ENCODE results near the gene SKOR2. TPM values are rescaled to one million over a fixed set of nuclear protein-coding genes. Genes with fewer than 3 reads are reported as not detected.

The SKOR2 gene
- total RNA-seq, 2 donors from 2014 or later: 1.1 TPM; not detected in 1

DNA sequence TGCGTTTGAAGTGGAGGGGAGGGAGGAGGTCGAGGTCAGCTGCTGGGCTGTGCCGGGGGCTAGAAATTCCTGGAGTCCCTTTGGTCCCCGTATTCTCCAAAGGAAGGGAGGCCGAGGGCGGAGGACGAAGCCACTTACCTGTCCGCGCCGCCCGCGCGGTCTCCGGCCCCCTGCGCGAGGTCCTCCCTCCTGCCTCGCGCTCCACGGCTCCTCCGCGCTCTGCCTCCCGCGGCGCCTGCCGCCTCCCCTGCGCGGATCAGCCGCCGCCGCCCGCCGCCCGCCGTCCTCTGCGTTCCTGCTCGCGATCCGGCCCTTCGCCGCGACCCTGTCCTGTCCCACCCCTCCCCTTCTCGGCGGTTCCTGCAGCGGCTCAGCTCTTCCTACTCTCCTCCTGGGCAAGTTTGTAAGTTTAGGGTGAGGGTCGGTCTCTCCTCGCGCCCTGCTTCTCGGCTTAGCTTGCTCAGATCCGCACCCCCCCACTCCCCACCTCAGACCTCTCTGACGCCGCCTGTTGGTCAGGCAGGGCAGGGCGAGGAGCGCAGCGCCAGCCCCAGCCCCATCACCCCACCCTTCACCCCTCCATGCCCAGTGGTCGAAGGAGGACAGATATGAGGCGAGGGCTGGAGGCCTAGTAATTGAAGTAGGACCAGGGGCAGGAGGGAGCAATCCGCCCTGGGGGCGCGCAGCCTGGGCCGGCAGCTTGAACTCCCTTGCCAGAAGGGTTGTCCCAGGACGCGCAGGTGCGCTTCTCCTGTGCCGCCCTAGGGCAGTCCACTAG, 9.7 kb upstream of the SKOR2 start:
- TF ChIP-seq POLR2A (IDR thresholded peaks at IDR 0.05): no peak
- TF ChIP-seq, protein P1, sequence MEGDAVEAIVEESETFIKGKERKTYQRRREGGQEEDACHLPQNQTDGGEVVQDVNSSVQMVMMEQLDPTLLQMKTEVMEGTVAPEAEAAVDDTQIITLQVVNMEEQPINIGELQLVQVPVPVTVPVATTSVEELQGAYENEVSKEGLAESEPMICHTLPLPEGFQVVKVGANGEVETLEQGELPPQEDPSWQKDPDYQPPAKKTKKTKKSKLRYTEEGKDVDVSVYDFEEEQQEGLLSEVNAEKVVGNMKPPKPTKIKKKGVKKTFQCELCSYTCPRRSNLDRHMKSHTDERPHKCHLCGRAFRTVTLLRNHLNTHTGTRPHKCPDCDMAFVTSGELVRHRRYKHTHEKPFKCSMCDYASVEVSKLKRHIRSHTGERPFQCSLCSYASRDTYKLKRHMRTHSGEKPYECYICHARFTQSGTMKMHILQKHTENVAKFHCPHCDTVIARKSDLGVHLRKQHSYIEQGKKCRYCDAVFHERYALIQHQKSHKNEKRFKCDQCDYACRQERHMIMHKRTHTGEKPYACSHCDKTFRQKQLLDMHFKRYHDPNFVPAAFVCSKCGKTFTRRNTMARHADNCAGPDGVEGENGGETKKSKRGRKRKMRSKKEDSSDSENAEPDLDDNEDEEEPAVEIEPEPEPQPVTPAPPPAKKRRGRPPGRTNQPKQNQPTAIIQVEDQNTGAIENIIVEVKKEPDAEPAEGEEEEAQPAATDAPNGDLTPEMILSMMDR (IDR thresholded peaks at IDR 0.05): no peak
- no peak for TF ChIP-seq POLR2AphosphoS5 (IDR thresholded peaks at IDR 0.05)
- peaks cover 33% of the 10 kb centered on the region for H3K27me3 ChIP-seq (replicated peaks; ENCODE audit: insufficient read depth)

DNA sequence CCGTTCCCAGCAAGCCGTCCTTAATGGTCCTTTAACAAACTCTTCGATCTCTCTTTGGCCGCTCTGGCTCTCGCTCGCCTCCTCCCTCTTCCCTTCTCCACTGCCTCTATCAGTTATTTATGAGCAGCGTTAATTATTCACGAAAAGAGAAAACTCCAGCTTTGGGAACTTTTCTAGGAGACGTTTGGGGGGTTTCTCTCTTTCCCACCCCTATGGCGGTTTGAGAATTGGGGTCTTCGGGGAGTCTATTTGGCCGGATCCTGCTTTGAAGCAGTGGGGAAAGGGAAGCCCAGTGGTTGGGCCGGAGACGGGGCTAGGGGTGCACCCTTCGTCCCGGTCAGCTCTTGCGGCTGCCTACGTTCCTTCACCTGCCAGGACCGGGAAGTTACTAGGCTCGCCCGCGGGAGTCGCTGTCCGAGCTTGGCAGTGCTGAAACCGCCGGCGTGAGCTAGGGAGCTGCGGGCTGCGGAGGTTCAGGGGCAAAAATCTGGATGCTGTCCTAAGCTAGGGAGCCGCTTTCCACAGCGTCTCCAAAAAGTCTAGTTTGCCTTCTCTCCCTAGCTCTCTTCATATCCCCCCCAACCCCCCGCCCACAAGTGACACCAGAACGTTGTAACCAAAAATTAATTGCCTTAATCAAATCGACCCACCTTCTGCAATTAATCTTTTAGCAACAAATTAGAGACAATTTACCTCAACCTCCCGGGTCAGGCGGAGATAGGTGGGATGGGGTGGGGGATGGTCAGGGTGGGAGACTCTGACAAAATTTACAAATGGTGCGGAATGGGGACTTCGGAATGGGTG, 8.9 kb upstream of the SKOR2 start:
- intact Hi-C loops (cut with DNase I): no loop called here
- TF ChIP-seq POLR2A (IDR thresholded peaks at IDR 0.05): no peak
- H3K4me3 ChIP-seq: no peak overlapping the region
- 7% methylated on average over 37 of the region's 38 CpGs for WGBS
- no peaks in the 10 kb centered on the region for H3K36me3 ChIP-seq
- H3K9me3 ChIP-seq: no peaks in the 10 kb centered on the region
- peak; percentile 16 for DNase-seq (ENCODE audit: low spot score)
- H3K27ac ChIP-seq: no peak overlapping the region
- peaks cover 33% of the 10 kb centered on the region for H3K27me3 ChIP-seq (replicated peaks; ENCODE audit: insufficient read depth)
- H3K4me1 ChIP-seq (replicated peaks): no peaks in the 10 kb centered on the region

More for the DNA sequence above, 9.7 kb upstream of the SKOR2 start:
- Histone ChIP-seq H3K27ac (no peak overlapping the region), H3K36me3 (no peaks in the 10 kb centered on the region), H3K4me3 (no peak overlapping the region), H3K4me1 (replicated peaks) (no peaks in the 10 kb centered on the region), H3K9me3 (no peaks in the 10 kb centered on the region)
- no peak for DNase-seq (ENCODE audit: low spot score)
- WGBS: 4% methylated on average over 58 of the region's 64 CpGs
- intact Hi-C loops (cut with DNase I): no loop called here

DNA sequence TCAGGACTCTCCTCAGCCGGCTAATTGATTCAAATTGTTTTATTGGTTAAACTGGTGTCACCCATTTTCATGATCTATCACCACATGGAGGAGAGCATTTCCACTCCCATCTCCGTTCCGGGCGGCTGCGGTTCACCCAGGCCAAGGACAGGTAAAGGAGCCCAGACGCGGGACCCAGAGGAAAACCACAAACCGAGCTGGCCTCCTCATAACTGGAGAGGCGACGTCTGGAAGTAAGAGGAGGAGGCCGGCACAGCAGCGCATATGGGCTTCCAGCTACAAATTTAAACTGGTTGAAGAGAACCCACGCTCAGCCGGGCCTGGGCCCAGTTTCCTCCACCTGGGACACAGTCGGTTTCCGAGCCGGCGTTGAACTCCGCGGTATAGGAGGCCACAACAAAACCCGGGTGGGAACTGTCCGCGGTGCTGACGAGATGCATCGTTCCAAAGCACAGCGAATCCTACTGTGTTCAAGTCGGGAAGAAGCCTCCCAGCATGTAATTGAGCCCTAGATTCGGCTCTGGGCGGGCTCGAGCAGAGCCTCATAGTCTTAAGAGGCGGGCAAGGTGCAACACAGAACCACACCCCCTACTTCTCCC, 3.0 kb upstream of the SKOR2 start:
- H3K4me3 ChIP-seq: no peak overlapping the region
- H3K27ac ChIP-seq: no peak overlapping the region
- H3K27me3 ChIP-seq (replicated peaks; ENCODE audit: insufficient read depth): peaks cover 42% of the 10 kb centered on the region
- WGBS: 3% methylated on average over 31 of the region's 31 CpGs
- no peak for DNase-seq (ENCODE audit: low spot score)
- no peaks in the 10 kb centered on the region for H3K36me3 ChIP-seq
- TF ChIP-seq POLR2AphosphoS5 (IDR thresholded peaks at IDR 0.05): no peak
- TF ChIP-seq, protein P1 (IDR thresholded peaks at IDR 0.05): no peak
- no peak for TF ChIP-seq POLR2A (IDR thresholded peaks at IDR 0.05)
- H3K4me1 ChIP-seq (replicated peaks): no peaks in the 10 kb centered on the region
- intact Hi-C loops (cut with DNase I): no loop called here
- H3K9me3 ChIP-seq: no peaks in the 10 kb centered on the region

DNA sequence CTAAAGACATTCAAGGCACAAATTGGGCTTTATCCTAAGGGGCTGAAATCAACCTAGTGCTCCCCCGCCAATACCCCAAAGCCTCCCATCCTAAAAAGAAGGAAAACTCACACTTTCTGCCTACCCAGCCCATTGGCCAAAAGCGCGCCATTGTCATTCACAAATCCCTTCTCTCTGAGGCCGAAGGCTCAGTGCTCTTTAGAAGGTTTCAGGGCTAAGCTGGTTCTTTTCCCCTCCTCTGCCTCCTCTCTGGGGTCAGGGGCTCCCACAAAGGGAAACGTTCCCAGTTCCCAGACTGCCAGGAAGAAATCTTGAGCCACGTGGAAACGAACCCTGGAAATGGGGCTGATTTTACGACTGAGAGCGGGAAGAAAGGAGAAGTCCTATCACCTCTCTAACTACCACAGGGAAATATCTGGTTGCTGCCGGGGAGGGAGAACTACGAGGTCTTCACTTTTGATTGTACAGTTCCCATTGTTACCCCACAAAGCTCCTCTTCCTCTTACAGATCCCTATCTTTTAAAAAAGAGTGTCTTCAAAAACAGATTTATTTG, 1.7 kb upstream of the SKOR2 start:
- Histone ChIP-seq H3K36me3 (no peaks in the 10 kb centered on the region), H3K27me3 (replicated peaks; ENCODE audit: insufficient read depth) (peaks cover 49% of the 10 kb centered on the region), H3K4me3 (no peak overlapping the region), H3K4me1 (replicated peaks) (no peaks in the 10 kb centered on the region), H3K9me3 (no peaks in the 10 kb centered on the region), H3K27ac (no peak overlapping the region)
- WGBS: 6% methylated on average over 11 of the region's 11 CpGs
- intact Hi-C loops (cut with DNase I): no loop called here
- no peak for DNase-seq (ENCODE audit: low spot score)
- TF ChIP-seq, protein P1 (IDR thresholded peaks at IDR 0.05): no peak
- TF ChIP-seq POLR2A (IDR thresholded peaks at IDR 0.05): no peak
- no peak for TF ChIP-seq POLR2AphosphoS5 (IDR thresholded peaks at IDR 0.05)
